C4-2B (cell line): ENCODE measurements around the gene ZDHHC17.
"Not testable (repeated sequence)": the region's sequence is repeated elsewhere in the genome, so short reads cannot be mapped to it uniquely, and the experiment has no call there.

Experiments
- H3K27ac ChIP-seq: fragments of 450-650 bp; 2 replicates; pipeline ENCODE4 v1.5.1; 2017
- ZFX ChIP-seq: fragments of 450-650 bp; IDR thresholded peaks from 2 replicates; pipeline ENCODE4 v1.6.1; 2017
- TF ChIP-seq, protein P1 (sequence below): fragments of 450-650 bp; conservative IDR thresholded peaks from 2 replicates; pipeline ENCODE4 v1.5.1; 2017; ENCODE audit warnings: mild to moderate bottlenecking

The ZDHHC17 gene

DNA sequence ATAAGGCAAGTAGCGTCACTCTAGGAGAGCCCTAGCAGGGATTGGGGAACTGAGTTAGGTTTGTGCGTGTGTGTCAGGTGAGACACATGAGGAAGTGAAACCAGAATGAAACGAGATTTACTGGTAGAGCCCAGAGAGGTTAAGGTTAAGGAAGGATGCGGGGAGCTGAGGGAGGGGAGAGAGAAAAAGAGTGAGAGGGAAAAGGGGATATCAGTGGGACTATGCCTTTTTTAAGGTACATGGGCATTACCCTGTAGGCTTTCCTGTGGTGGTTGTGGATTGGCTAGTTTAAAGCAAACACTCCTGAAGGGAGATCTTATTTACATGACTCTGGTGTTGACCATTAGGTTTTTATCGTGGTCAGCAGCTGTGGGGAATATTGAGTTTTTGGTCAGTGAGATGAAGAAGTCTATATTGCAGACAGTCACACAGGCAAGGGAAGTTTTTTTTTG, 13.9 kb downstream of the ZDHHC17 start:
- H3K27ac ChIP-seq, result no peak overlapping the region
- TF ChIP-seq, protein P1, sequence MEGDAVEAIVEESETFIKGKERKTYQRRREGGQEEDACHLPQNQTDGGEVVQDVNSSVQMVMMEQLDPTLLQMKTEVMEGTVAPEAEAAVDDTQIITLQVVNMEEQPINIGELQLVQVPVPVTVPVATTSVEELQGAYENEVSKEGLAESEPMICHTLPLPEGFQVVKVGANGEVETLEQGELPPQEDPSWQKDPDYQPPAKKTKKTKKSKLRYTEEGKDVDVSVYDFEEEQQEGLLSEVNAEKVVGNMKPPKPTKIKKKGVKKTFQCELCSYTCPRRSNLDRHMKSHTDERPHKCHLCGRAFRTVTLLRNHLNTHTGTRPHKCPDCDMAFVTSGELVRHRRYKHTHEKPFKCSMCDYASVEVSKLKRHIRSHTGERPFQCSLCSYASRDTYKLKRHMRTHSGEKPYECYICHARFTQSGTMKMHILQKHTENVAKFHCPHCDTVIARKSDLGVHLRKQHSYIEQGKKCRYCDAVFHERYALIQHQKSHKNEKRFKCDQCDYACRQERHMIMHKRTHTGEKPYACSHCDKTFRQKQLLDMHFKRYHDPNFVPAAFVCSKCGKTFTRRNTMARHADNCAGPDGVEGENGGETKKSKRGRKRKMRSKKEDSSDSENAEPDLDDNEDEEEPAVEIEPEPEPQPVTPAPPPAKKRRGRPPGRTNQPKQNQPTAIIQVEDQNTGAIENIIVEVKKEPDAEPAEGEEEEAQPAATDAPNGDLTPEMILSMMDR, result no peak
- no peak for TF ChIP-seq ZFX

DNA sequence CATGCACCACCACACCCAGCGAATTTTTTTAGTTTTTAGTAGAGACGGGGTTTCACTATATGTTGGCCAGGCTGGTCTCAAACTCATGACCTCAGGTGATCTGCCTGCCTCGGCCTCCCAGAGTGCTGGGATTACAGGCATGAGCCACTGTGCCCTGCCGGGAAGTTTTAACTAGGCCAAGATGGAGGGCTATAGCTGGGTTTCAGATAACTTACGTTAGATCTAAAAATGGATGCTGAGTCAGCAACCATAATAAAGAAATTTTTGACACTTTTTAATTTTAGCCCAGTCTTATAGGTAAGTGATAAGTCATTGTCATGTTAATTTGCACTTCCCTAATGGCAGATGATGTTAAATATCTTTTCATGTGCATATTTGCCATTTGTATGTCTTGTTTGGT, 14.4 kb downstream of the ZDHHC17 start:
- H3K27ac ChIP-seq, result no peak overlapping the region
- TF ChIP-seq ZFX, result no peak
- TF ChIP-seq, protein P1, result no peak

DNA sequence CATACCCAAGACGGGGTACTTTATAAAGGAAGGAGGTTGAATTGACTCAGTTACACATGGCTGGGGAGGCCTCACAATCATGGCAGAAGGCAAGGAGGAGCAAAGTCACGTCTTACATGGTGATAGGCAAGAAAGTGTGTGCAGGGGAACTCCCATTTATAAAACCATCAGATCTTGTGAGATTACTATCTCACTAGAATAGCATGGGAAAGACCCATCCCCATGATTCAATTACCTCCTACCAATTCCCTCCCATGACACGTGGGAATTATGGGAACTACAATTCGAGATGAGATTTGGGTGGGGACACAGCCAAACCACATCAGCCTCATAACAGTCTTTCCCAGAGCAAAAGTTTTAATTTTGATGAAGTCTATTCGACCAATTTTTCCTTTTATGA, 15.4 kb downstream of the ZDHHC17 start:
- H3K27ac ChIP-seq, result not testable (repeated sequence)

DNA sequence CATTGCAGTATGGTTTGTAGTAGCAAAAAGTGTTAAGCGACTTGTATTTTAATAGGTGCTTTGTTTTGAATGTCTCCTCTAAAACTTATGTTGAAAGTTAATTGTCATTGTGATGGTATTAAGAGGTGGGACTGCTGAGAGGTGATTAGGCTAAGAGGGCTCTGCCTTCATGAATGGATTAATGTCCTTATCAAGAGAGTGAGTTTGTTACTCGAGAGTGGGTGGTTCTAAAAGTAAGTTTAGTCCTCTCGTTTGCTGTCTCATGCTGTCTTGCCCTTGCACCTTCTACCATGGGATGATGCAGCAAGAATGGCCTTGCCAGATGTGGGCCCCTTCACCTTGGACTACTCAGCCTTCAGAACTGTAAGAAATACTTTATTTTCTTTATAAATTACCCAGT, 17.4 kb downstream of the ZDHHC17 start:
- H3K27ac ChIP-seq, result no peak overlapping the region

DNA sequence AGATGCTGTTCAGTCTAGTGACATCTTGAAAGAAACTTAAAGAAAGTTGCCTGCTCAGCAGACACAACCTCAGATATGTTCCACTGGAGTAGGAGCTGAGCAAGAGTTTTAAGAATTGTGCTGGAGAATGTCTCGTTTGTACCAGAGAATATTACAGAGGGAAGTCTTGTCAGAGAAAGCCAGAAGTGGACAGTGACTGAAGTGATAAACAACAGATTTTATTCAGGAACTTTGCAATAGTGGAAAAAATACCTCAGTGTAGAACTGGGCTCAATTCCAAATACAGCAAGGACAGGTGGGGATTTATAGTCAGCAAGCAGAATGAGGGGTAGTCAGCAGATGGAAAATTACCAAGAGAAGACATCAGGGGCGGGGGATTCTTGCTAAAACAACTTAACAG, 18.6 kb downstream of the ZDHHC17 start:
- no peak overlapping the region for H3K27ac ChIP-seq
- TF ChIP-seq ZFX, result no peak
- TF ChIP-seq, protein P1, result no peak

More for the DNA sequence above, 17.4 kb downstream of the ZDHHC17 start:
- TF ChIP-seq ZFX, result no peak

DNA sequence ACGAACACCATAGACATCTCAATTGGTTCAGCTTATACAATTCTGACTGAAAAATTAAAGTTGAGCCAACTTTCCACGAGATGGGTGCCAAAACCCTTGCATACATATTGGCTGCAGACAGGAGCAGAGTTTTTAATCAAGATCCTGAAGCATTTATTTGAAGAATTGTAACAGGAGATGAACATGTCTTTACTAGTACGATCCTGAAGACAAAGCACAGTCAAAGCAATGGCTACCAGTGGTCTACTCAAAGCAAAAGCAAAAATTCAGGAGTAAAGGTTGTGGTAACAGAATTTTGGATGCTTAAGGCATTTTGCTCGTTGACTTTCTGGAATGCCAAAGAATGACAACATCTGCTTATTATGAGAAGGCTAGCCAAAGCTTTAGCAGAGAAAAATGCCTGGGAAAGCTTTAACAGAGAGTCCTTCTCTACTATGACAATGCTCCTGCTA, 20.7 kb downstream of the ZDHHC17 start:
- TF ChIP-seq, protein P1, result no peak
- TF ChIP-seq ZFX, result no peak
- no peak overlapping the region for H3K27ac ChIP-seq

DNA sequence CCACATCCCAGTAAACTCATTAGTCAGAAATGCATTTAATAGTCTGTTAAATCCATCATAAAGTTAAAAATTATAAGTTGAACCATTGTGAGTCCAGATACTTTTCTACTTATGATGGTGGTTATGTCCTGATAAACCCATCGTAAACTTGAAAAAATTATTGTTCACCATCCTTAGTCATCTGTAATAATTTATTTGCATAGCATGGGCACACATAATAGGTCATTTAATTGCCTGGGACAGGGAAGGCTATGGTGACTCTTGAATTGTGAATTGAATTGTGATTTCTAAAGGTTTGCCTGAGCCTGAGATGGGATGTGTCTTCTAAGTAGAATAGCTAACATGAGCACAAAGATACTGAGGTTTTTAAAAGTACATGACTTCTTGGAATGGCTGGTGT, 21.5 kb downstream of the ZDHHC17 start:
- H3K27ac ChIP-seq, result no peak overlapping the region
- no peak for TF ChIP-seq ZFX
- TF ChIP-seq, protein P1, result no peak

DNA sequence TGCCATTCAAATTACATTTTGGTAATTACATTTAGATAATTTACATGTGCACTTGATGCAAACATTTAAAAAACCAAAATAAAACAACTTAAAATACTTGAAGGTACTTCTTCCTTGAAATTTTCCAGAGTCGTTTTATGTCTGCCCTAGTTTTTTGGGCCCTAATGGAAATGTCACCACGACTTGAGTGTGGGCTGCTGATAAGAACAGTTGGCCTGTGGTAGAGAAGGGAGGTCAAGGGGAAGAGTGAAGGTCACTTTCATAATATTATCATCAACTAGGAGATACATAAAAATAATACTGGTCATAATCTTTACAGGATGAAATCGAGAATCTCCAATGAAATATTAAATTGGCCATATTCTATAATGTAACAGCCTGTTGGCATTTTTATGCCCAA, 23.1 kb downstream of the ZDHHC17 start:
- H3K27ac ChIP-seq, result no peak overlapping the region
- no peak for TF ChIP-seq ZFX
- TF ChIP-seq, protein P1, result no peak
